Progenitor cell of endocrine pancreas (in vitro differentiated cells): ENCODE data around the gene CETN3. TPM values are rescaled to one million over a fixed set of nuclear protein-coding genes. Genes with fewer than 3 reads are reported as not detected.

Experiments used
- DNase-seq: peaks from one replicate; pipeline ENCODE4 v3.0.0; 2021; ENCODE audit warnings: low spot score; ENCODE audit not compliant: unreplicated experiment
- H3K27ac Mint-ChIP-seq: 2 replicates; pipeline ENCODE4 v1.8.0; 2021; ENCODE audit warnings: mild to moderate bottlenecking, moderate library complexity, mixed read lengths
- H3K27me3 Mint-ChIP-seq: 2 replicates; pipeline ENCODE4 v1.8.0; 2021; ENCODE audit warnings: mixed read lengths
- H3K36me3 Mint-ChIP-seq: 2 replicates; pipeline ENCODE4 v1.8.0; 2022; ENCODE audit warnings: mixed read lengths; ENCODE audit not compliant: insufficient read depth
- H3K4me1 Mint-ChIP-seq: 2 replicates; pipeline ENCODE4 v1.8.0; 2021; ENCODE audit warnings: low read depth, mixed read lengths
- H3K4me3 Mint-ChIP-seq: 2 replicates; pipeline ENCODE4 v1.8.0; 2021; ENCODE audit warnings: low read depth, mild to moderate bottlenecking, moderate library complexity, mixed read lengths
- H3K9me3 Mint-ChIP-seq: 2 replicates; pipeline ENCODE4 v1.8.0; 2021; ENCODE audit warnings: low read depth, mixed read lengths
- total RNA-seq: library from RNA; stranded (reverse); gene quantifications from 2 replicates; pipeline ENCODE4 v1.2.1, GENCODE V29; 2021
- TF ChIP-seq, protein P1 (sequence below): fragments of 200-600 bp; sonication (generic); IDR thresholded peaks from one replicate; pipeline ENCODE4 v1.5.0; 2021; ENCODE audit warnings: antibody characterized with exemption, mild to moderate bottlenecking; ENCODE audit not compliant: unreplicated experiment

The CETN3 gene
- total RNA-seq, 1 donor from 2014 or later = 42.3 TPM

DNA sequence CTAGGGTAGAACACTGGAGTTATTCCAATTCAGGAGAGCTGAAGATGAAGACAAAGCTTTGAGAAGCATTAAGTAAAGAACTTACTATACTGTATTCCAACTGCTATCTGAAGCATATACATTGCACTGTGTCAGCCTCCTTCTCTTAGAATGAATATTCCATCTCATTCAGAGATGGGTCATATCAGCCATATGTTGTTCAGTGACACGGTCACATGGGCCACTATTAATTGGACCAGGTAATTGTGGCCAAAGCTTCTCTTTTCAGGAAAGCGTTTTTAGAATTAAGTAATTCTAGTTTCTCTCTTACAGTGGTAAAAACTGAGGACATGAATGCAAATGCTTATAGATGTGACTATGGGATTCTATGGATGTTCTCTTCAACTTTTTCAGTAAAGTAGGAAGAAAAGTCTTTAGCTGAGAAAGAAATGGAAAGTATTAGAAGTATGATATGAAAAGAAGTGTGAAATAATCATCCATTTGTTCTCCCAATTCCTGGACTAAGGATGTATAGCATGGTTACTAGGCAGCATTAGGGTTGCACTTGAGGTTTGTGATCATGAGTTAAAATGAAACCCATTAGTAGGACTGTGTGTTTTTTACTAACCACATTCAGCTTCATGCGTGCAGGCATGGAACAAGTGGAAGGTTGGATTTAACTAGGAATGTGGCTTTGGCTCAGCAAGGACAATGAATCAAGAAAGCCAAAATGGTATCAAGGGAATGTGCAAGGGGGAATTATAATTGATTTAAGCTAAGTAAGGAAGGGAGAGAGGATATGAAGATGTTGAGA lies 40.9 kb downstream of the CETN3 start:
- Mint-ChIP-seq H3K9me3 (peaks cover 30% of the 10 kb centered on the region), H3K36me3 (peaks cover 6% of the 10 kb centered on the region), H3K27me3 (no peaks in the 10 kb centered on the region), H3K27ac (no peak overlapping the region), H3K4me1 (peaks cover 9% of the 10 kb centered on the region), H3K4me3 (no peak overlapping the region)
- TF ChIP-seq, protein P1, sequence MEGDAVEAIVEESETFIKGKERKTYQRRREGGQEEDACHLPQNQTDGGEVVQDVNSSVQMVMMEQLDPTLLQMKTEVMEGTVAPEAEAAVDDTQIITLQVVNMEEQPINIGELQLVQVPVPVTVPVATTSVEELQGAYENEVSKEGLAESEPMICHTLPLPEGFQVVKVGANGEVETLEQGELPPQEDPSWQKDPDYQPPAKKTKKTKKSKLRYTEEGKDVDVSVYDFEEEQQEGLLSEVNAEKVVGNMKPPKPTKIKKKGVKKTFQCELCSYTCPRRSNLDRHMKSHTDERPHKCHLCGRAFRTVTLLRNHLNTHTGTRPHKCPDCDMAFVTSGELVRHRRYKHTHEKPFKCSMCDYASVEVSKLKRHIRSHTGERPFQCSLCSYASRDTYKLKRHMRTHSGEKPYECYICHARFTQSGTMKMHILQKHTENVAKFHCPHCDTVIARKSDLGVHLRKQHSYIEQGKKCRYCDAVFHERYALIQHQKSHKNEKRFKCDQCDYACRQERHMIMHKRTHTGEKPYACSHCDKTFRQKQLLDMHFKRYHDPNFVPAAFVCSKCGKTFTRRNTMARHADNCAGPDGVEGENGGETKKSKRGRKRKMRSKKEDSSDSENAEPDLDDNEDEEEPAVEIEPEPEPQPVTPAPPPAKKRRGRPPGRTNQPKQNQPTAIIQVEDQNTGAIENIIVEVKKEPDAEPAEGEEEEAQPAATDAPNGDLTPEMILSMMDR = no peak
- DNase-seq = no peak

DNA sequence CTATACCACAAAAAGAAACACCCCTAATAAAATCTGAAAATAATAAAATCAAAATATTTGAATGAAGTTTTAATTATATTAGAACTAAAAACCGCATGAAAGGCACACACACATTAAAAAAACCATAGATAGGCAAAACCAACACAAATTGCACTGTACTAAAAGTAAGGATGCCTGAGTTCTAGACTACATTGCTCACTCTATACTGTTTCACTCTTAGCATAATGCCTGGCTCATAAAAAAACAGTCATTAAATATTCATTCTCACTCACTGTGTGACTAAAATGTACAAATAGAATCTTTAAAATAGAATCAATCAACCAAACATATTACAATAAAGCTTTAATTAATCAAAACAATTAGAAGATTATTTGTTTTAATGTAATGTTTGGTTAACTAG lies 41.7 kb downstream of the CETN3 start:
- no peaks in the 10 kb centered on the region for H3K27me3 Mint-ChIP-seq
- TF ChIP-seq, protein P1 = no peak
- DNase-seq = no peak
- H3K4me1 Mint-ChIP-seq = peaks cover 9% of the 10 kb centered on the region
- H3K27ac Mint-ChIP-seq = no peak overlapping the region
- H3K36me3 Mint-ChIP-seq = peaks cover 6% of the 10 kb centered on the region
- peaks cover 28% of the 10 kb centered on the region for H3K9me3 Mint-ChIP-seq
- no peak overlapping the region for H3K4me3 Mint-ChIP-seq

DNA sequence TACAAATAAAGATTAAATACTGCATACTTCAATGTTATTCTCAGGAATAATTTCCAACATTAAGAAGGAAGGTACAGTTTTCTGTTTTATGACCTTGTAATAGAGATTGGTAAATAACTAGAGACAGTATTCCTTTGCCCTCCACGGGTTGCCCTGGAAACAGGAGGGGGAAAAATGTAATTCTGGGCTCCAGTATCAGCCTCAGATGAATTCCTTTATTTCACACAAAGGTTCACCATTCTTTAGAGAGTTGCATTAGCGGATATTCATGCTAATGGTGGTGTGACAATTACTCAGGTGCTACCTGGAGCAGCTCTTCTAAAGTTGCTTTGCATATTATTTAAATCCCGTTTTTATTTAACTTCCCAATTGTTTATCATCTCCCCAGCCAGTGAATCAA lies 42.6 kb downstream of the CETN3 start:
- Mint-ChIP-seq H3K9me3 (peaks cover 21% of the 10 kb centered on the region), H3K4me3 (no peak overlapping the region), H3K4me1 (peaks cover 9% of the 10 kb centered on the region), H3K36me3 (peaks cover 5% of the 10 kb centered on the region), H3K27me3 (no peaks in the 10 kb centered on the region), H3K27ac (peak overlapping the region; percentile 86)
- no peak for DNase-seq
- TF ChIP-seq, protein P1 = no peak

DNA sequence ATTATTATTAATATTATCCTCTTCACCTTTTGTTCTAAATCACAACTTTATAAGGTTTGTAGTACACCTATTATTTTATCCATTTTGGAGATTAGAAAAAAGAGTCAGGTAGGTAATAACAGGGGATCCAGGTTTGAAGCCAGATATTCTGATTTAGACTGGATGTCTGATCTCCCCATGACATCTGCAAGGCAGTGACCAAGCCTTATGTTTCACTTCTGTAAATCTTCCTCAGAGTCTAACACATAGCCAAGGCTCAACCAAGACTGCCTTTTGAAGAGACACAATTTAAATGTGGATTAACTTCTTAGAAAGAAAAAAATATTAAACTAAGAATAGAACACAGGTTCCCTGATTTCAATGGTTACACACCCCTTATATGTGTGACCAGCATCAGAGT lies 44.2 kb downstream of the CETN3 start:
- Mint-ChIP-seq H3K36me3 (peaks cover 1% of the 10 kb centered on the region), H3K27ac (no peak overlapping the region), H3K4me1 (peaks cover 9% of the 10 kb centered on the region), H3K4me3 (no peak overlapping the region), H3K27me3 (no peaks in the 10 kb centered on the region), H3K9me3 (peaks cover 14% of the 10 kb centered on the region)
- no peak for DNase-seq
- TF ChIP-seq, protein P1 = no peak

DNA sequence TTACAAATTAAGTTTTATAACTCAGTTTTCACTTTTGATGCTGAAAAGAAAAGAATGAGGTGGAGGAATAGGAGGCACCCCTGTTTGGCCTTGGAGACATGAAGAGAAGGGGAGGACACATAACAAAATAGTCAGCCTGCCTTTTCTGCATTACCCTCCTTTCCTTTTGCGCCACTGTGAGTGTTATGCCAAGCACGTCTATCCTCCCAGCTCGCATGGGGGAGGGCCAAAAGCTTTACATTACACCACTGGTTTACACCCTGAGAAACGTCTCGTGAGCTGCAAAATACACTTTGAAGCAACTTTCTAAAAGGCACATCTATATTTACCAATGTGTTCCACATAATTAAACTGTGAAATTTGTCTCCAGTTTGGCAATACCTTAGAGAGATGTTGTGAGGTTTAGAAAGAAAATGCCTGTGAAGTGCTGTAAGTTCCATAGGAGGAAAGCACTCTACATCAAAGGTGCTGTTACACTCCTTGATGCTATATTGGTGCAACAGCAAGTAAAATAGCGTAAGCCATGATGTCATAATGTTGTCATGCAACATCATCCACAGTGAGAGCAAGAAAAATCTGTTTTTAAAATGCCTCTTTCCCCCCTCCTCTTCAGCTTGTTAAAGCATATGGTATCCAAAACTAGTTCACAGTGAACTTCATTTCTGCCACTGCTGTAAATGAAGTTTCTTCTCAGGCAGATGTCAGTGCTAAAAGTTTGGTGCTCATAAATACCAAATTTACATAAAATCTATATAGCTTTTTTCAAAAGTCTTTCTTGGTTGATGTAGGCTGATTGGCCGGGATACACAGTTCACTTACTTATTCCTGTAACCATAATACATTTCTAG lies 50.3 kb downstream of the CETN3 start:
- no peak overlapping the region for H3K4me3 Mint-ChIP-seq
- H3K4me1 Mint-ChIP-seq = peaks cover 18% of the 10 kb centered on the region
- TF ChIP-seq, protein P1 = no peak
- H3K27me3 Mint-ChIP-seq = no peaks in the 10 kb centered on the region
- no peak overlapping the region for H3K27ac Mint-ChIP-seq
- no peak for DNase-seq
- H3K9me3 Mint-ChIP-seq = peaks cover 13% of the 10 kb centered on the region
- peaks cover 7% of the 10 kb centered on the region for H3K36me3 Mint-ChIP-seq
